G401 (cell line): ENCODE results near the gene ZNHIT2. TPM values are rescaled to one million over a fixed set of nuclear protein-coding genes. Genes with fewer than 3 reads are reported as not detected.
A peak's percentile ranks its signal among the peaks of the same experiment; 100 is the strongest.
"Not testable (repeated sequence)": the region's sequence is repeated elsewhere in the genome, so short reads cannot be mapped to it uniquely, and the experiment has no call there.

ENCODE experiments used
- DNase-seq: peaks from one replicate; pipeline ENCODE4 v3.0.0-alpha.2; 2015; ENCODE audit warnings: low spot score
- in situ Hi-C: cut with HindIII; loops from 2 replicates; pipeline ENCODE4 v1.10.0; 2016; ENCODE audit warnings: low sequenced_read_pairs, mixed read lengths
- total RNA-seq: library from RNA; depleted of rRNA; stranded (reverse); fragments of >200 nt; shearing (Covaris generic); gene quantifications from 2 replicates; pipeline ENCODE4 v1.2.3, GENCODE V29; 2014; rRNA removed

Gene ZNHIT2
- 12.7 and 21.0 TPM in 2 replicates for total RNA-seq

DNA sequence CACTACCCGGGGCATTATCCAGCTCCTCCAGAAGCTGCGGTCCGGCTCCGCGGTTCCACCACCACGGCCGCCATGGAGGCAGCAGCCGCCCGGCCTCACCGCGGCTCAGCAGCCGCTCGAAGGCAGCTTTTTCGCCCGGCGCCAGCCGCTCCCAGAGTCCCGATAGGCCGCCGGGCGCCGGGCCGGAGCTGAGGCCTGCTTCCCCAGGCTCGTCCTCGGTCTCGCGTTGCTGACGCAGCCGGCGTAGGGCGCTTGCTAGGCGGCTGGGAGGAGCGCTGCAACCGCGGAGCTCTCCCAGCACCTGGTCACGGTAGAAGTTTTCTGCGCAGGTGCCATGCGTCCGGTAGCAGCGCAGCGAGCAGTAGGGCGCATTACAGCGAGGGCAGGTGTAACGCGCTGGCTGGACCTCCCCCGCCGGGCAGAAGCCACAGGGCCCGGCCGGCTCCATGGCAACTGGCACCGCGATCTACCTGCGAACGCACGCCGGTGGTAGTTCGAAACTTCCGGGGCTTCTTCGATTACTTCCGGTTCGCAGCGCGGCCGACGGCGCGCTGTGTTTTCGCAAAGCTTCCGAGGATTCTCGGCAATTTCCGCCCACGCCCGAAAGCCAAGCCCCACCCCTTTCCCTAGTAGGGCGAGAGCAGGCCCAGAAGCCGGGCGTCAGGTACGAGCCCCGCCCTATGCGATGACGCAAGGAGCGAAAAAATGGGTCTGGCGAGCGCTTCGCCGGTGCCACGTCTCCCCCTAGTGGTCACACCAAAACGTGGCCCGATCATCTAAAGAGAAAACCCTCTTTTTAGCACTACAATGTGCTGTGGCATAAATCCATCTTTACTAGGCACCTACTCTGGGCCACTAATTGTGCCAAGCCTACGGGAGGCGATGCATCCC is at the start of gene ZNHIT2:
Gene ZNHIT2 (minus strand): TSS at position 496 of the 891 bp plus-strand sequence. CDS start 48 bp downstream, at position 448.
- in situ Hi-C loops: no loop called here

DNA sequence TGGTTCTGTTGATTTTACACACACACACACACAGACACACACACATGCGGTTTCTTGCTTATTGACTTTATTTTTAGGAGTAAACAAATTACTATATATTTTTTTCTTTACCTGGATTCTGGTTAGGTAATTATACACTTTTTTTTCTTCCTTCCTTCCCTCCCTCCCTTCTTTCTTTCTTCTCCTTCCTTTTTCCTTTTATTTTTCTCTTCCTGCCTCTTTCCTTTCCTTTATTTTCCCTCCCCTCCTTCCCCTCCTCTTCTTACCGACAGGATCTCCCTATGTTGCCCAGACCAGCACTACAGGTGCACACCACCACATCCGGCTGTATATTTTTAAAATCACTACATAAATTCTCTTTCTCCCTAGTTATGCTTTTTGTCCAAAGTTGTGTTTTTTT is 49.4 kb upstream of the ZNHIT2 start:
- in situ Hi-C loops: no loop called here
- DNase-seq: no peak

More for the DNA sequence above, at the start of gene ZNHIT2:
- peak; percentile 99 for DNase-seq

DNA sequence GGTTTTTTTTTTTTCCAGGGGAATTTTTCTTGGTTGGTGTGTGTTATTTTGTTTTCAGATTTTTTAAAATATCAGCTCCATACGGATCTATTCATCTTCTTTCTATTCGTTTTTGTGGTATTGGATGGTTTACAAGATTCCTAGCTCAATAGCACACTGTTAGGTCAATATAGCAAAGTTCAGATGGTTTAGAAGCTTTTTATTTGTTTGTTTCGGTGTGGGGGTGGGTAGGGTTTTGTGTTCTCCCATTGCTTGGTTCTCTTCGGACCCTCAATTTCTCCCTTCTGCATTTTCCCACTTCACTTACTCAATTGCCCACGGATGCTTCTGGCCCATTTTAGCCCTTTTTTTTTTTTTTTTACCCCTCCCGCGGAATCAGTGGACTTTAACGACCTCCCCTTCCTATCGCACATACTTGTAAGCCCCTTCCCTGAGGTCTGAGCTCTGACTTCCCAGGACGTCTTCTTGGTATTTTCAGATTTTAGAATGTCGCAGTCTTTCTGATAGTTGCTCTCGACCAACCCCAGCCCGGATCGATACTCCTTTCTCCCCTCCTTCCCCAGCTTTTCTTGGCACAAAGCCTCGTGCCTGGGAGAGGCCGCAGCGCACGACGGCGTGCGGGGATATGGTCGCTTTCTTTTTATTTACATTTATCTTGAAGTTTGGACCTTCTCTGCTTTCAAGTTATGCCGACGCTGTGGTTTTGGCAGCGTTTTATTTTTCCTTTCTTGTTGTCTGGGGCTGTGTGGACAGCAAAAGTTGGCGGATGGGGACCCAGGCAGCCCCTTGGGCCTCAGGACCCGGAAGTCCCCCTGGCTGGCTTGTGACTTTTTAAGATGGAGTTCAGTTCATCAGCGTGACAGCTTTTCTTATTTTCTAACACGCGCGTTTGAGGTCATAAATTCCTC is 48.2 kb upstream of the ZNHIT2 start:
- in situ Hi-C loops: no loop called here
- no peak for DNase-seq

DNA sequence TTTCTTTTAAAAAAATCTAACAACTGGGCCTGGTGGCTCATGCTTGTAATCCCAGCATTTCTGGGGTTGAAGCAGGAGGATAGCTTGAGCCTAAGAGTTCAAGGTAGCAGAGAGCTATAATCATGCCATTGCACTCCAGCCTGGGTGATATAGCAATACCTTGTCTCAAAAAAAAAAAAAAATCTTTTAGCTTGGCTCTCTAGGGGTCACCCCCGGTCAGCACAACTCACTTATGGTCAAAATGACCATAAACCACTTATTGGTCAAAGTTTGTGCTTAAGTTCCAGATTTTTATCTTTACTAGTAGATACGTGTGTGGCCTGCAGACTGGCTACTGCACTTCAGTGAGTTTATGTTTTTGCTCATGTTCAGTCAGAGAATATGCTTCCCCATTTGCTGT is 46.2 kb upstream of the ZNHIT2 start:
- in situ Hi-C loops: no loop called here
- DNase-seq: no peak

DNA sequence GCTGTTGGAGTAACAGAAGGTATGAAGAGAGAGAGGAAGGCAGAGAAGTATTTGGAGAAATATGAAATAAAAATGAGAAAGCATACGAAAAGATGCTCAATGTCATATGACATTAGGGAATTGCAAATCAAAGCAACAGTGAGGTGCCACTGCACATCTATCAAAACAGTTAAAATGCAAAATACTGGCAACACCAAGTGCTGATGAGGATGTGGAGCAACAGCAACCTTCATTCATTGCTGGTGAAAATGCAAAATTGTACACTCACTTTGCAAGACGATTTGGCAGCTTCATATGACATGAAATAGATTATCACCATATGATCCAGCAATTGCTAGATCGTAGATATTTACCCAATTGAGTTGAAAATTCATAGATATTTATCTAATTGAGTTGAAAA is 43.1 kb upstream of the ZNHIT2 start:
- no peak for DNase-seq
- in situ Hi-C loops: no loop called here

DNA sequence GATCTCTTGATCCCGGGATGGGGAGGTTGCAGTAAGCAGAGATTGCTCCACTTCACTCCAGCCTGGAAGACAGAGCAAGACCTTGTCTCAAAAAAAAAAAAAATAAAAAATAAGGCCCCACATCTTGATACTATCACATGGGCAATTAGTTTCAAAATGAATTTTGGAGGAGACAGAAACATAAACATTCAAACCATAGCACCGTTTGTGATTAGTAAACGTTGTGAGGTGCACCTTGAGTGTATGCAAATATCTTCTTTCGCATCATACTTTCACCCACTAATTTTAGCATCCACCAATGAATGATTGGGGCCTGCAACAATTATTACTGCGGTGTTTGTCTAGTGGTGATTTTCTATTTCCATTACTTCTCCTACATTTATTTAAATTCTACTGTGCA is 41.5 kb upstream of the ZNHIT2 start:
- in situ Hi-C loops: no loop called here
- no peak for DNase-seq

DNA sequence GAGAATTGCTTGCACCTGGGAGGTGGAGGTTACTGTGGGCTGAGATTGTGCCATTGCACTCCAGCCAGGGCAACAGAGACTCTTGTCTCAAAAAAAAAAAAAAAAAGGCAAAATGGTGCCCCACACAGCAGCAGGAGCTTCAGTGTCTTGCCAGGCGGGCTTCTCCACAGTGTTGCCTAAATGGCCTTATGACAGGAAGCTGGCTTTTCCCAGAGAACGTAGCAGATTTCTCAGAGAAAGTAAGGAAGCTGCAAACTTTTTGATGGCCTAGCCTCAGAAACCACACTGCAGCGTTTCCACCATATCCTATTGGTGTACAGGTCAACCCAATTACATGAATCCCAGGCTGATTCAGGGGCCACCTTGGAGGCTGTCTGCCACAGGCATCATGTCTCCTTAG is 39.8 kb upstream of the ZNHIT2 start:
- in situ Hi-C loops: no loop called here
- DNase-seq: no peak

DNA sequence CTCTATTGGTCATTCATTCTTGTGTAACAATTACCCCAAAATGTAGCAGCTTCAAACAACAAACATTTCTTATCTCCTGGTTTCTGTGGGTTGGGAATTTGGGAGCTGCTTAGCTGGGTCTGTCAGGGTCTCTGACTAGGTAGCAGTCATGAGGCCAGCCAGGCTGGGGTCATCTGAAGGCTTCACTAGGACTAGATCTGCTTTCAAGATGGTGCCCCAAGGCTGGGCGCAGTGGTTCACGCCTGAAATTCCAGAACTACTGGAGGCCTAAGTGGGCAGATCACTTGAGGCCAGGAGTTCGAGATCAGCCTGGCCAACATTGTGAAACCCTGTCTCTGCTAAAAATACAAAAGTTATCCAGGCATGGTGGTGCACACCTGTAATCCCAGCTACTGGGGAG is 39.4 kb upstream of the ZNHIT2 start:
- in situ Hi-C loops: no loop called here
- DNase-seq: no peak

DNA sequence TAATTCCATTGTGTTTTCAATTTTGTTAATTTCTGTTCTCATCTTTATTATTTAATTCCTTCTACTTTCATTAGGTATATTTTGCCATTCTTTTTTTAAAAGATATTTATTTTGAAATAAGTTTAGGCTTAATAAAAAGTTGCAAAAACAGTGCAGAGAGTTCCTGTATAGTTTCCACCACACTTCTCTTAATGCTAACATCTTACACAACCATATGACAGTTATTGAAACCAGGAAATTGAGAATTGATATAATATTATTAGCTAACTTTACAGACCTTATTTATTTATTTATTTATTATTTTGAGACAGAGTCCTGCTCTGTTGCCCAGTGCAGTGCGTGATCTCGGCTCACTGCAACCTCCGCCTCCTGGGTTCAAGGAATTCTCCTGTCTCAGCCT is 38.8 kb upstream of the ZNHIT2 start:
- in situ Hi-C loops: no loop called here
- no peak for DNase-seq

DNA sequence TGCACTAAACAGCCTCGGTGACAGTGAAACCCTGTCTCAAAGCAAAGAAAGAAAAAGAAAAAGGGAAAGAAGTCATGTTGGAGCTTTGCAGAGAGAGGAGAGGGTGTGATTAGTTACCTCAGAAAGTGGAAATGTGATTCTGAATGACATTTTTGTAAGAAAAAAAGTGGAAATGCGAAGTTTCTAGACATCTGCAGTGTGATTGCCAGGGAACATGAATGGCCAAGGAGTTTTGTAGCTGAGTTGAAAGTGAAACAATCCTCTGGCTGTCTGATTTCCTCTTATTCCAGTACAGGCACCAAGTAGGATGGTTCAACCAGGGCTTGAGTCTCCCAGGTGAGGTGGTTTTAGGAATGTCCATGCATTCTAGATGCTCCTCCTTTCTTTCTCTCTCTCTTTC is 34.6 kb upstream of the ZNHIT2 start:
- no peak for DNase-seq
- in situ Hi-C loops: no loop called here

DNA sequence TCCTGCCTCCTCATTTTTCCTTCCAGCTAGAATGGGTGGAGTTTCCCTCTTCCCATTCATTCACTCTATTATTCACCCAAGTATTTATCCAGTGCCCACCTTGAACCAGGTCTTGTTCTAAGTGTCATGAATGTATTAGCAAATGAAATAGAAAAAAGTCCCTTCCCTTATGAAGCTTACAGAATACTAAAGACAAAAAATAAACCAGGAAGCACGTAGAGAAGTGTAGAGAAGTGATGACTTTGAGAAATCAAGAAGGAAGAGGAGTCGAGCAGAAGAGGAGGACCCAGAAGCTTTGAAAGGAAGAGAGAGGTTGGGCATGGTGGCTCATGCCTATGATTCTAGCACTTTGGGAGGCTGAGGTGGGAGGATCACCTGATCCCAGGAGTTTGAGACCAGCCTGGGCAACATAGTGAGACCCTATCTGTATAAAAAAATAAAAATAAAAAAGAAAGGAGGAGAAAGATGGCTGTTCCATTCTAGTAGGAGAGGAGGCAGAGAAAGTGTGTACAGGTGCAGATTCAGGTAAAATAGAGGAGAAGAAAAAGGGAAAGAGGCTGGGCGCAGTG is 33.9 kb upstream of the ZNHIT2 start:
- DNase-seq: no peak
- in situ Hi-C loops: no loop called here

DNA sequence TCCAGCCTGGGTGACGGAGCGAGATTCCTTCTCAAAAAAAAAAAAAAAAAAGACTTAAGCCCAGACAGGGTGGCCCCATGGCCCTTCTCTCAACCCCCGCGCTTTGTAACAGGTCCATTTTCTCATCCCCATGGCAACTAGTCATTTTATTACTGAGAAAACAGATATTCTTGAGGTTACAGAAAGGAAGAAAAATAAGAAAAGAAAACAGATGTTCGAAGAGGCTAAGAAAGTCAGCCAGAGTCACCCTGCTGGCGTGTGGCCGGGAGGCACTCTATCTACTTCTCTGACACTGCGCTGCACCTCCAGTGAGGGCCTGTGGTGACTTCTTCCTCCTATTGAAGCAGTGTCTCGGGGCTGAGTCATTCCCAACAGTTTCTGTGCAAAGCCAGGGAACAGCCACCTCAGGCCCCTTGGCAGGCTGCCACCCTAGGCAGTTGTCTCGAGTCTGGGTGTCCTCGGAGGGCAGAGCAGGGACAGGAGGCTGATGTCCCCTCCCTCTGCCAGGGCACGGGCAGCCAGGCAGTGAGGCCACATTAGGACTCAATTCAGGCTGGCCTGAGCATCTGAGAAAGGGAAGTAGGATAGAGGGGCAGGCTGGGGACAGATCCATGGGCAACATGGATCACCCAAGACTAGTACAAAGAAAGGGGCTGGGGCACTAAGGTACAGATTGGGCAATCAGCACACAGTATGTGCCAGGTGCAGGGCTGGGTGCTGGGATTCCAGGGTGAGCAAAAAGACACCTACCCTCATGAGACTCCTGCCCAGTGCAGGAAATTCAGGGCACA is 33.2 kb upstream of the ZNHIT2 start:
- in situ Hi-C loops: no loop called here
- DNase-seq: peak; percentile 31

DNA sequence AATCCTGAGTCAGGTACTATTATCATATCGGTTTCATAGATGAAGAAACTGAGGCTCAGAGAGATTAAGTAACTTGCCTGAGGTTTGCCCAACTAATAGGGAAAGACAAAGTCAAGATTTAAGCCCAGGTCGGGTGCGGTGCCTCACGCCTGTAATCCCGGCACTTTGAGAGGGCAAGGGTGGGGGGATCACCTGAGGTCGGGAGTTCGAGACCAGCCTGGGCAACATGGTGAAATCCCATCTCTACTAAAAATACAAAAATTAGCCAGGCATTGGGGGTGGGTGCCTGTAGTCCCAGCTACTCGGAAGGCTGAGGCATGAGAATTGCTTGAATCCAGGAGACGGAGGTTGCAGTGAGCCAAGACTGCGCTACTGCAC is 32.6 kb upstream of the ZNHIT2 start:
- in situ Hi-C loops, DNase-seq: not testable (repeated sequence)

DNA sequence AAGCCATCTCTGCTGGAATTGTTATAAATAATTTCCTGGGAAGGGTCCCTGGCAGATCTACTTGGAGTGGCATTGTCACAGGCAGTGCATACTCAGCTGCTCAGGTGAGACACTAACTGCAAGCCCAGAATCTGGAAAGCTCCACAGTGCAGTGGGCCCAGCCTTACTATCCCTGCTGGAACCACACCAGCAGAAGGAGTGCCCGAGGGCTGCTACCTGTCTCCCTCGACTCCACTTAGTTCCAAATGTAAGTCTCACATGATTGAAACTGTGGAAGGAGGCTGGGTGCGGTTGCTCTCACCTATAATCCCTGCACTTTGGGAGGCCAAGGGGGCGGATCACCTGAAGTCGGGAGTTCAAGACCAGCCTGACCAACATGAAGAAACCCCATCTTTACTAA is 31.2 kb upstream of the ZNHIT2 start:
- in situ Hi-C loops: no loop called here
- DNase-seq: no peak

DNA sequence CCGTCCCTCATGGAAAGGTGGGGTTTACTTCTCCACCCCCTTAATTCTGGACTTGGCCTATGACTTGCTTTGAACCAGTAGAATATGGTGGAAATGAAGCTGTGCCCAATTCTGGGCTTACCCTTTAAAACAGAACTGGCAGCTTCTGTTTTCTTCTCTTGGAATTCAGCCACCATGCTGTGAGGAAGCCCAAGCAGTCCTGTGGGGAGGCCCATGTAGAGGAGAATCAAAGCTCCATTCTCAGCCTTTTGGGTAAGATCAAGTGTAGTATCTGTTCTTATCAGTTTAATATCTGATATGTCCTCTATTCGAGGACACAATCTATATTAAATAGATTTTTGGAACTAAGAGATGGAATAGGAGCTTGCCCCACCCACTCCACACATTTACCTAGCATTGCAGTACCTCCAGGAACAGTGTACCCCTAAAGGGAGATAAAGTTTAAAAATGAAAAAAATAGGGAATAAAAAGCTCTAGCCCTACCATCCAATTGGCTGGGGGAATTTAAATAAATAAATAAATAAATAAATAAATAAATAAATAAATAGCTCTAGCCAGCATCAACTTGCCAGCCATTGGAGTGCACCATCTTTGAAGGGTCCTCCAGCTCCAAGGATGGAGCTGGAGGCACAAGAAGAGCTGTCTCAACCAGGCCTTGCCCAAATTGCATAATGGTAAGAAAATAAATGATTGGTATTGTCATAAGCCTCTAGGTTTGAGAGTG is 30.0 kb upstream of the ZNHIT2 start:
- no peak for DNase-seq
- in situ Hi-C loops: no loop called here

DNA sequence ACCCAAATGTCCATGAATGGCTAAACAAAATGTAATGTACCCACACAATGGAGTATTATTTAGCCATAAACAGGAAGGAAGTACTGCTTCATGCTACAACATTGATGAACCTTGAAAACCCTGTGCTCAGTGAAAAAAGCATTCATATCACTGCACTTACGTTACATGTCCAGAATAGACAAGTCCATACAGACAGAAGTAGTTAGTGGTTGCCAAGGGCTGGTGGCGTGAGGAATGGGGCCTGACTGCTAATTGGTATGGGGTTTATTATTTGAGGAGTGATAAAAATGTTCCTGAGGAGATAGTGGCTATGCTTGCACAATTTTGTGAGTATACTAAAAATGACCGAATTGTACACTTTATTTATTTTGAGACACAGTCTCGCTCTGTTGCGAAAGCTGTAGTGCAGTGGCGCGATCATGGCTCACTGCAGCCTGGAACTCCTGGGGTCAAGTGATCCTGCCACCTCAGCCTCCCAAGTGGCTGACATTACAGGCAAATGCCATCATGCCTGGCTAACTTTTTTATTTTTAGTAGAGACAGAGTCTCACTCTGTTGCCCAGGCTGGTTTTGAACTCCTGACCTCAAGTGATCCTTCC is 24.5 kb upstream of the ZNHIT2 start:
- DNase-seq: no peak
- in situ Hi-C loops: no loop called here

DNA sequence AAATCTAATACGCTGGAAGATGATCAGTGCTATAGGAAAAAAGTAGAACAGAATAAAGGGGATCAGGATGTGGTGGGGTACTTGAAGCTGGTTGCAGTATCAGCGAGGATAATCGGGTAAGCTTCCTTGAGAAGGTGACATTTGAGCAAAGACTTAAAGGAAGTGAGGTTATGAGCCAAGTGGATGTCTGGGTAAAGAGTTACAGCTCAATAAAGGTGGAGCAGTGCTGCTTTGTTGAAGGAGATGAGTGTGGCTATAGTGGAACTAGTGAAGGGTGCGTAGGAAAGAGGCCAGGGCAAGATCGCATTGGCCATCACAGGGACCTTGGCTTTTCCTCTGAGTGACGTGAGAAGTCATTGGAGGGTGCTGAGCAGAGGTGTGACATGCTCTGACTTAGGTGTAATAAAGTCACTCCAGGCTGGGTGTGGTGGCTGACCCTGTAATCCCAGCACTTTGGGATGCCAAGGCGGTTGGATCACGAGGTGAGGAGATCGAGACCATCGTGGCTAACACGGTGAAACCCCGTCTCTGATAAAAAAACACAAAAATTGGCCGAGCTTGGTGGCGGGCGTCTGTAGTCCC is 19.1 kb upstream of the ZNHIT2 start:
- in situ Hi-C loops: no loop called here
- no peak for DNase-seq

DNA sequence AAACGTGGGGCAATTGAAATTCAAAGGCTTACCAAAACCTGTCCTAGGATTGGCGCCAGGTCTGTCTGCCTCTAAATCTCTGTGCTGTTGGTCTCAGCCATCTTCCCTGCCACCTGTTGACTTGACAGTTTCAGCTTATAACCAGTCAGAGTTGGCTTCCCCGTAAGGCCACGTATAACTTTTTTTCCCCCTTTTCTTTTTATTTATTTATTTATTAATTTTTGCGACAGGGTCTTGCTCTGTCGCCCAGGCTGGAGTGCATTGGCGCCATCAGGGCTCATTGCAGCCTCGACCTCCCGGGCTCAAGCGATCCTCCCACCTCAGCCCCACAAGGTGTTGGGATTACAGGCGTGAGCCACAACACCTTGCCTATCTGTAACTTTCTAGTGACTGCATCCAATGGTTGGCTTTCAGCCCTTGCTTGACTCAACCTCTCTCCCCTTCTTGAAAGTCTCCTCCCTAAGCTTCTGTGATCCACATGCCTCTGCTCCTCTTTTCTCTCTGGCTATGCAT is 18.2 kb upstream of the ZNHIT2 start:
- DNase-seq: no peak
- in situ Hi-C loops: no loop called here
